ENCODE data around the gene SGSM1.
A peak's percentile ranks its signal among the peaks of the same experiment; 100 is the strongest.
"Not testable (repeated sequence)": the region's sequence is repeated elsewhere in the genome, so short reads cannot be mapped to it uniquely, and the experiment has no call there.

SGSM1 gene

GRCh38 chr22:24833881-24834495, 28.0 kb downstream of the SGSM1 start:
- DNase-seq (ENCODE audit: low spot score in 2 of 2): no peak
- H3K27ac Mint-ChIP-seq (ENCODE audit: low read depth): no peak overlapping the region
- H3K9me3 Mint-ChIP-seq: no peaks in the 10 kb centered on the region
- H3K4me1 Mint-ChIP-seq: no peaks in the 10 kb centered on the region
- no peak for ATAC-seq (replicated peaks; ENCODE audit: extremely low read depth, poor library complexity, severe bottlenecking)
- no peak overlapping the region for H3K4me3 Mint-ChIP-seq
- H3K36me3 Mint-ChIP-seq (ENCODE audit: insufficient read depth): no peaks in the 10 kb centered on the region
- H3K27me3 Mint-ChIP-seq: no peaks in the 10 kb centered on the region

GRCh38 chr22:24834845-24835570, 29.0 kb downstream of the SGSM1 start:
- Mint-ChIP-seq H3K27ac (ENCODE audit: low read depth) (no peak overlapping the region), H3K4me3 (no peak overlapping the region), H3K27me3 (no peaks in the 10 kb centered on the region), H3K4me1 (no peaks in the 10 kb centered on the region), H3K36me3 (ENCODE audit: insufficient read depth) (no peaks in the 10 kb centered on the region), H3K9me3 (no peaks in the 10 kb centered on the region)
- ATAC-seq (replicated peaks; ENCODE audit: extremely low read depth, poor library complexity, severe bottlenecking) (no peak), DNase-seq (ENCODE audit: low spot score in 2 of 2) (no peak)

DNA sequence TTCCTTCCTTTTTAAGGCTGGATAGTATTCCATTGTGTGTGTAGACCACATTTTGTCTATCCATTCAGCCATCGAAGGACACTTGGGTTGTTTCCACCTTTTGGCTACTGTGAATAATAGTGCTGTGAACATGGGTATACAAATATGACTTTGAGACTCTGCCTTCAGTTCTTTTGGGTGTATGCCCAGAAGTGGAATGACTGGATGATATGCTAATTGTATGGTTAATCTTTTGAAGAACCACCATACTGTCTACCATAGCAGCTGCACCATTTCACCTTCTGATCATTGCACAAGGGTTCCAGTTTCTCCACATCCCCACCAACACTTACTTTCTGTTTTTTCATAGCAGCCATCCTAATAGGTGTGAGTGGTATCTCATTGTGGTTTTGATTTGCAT, 30.3 kb downstream of the SGSM1 start:
- Mint-ChIP-seq H3K9me3 (no peaks in the 10 kb centered on the region), H3K4me3 (no peak overlapping the region), H3K27me3 (no peaks in the 10 kb centered on the region), H3K4me1 (no peaks in the 10 kb centered on the region), H3K27ac (ENCODE audit: low read depth) (no peak overlapping the region), H3K36me3 (ENCODE audit: insufficient read depth) (no peaks in the 10 kb centered on the region)
- no peak for DNase-seq (ENCODE audit: low spot score in 2 of 2)
- no peak for ATAC-seq (replicated peaks; ENCODE audit: extremely low read depth, poor library complexity, severe bottlenecking)

GRCh38 chr22:24837517-24837916, 31.5 kb downstream of the SGSM1 start:
- H3K27me3 Mint-ChIP-seq; DNase-seq (ENCODE audit: low spot score in 2 of 2); H3K4me1 Mint-ChIP-seq; H3K9me3 Mint-ChIP-seq; H3K4me3 Mint-ChIP-seq; H3K36me3 Mint-ChIP-seq (ENCODE audit: insufficient read depth); H3K27ac Mint-ChIP-seq (ENCODE audit: low read depth); ATAC-seq (replicated peaks; ENCODE audit: extremely low read depth, poor library complexity, severe bottlenecking): not testable (repeated sequence)

- H3K4me1 Mint-ChIP-seq: peaks cover 27% of the 10 kb centered on the region
Measured at GRCh38 chr22:24841261-24841660, 35.2 kb downstream of the SGSM1 start.

GRCh38 chr22:24843048-24843447, 37.0 kb downstream of the SGSM1 start:
- Mint-ChIP-seq H3K4me3 (no peak overlapping the region), H3K4me1 (peaks cover 27% of the 10 kb centered on the region), H3K36me3 (ENCODE audit: insufficient read depth) (no peaks in the 10 kb centered on the region), H3K27me3 (no peaks in the 10 kb centered on the region), H3K9me3 (no peaks in the 10 kb centered on the region), H3K27ac (ENCODE audit: low read depth) (no peak overlapping the region)
- DNase-seq (ENCODE audit: low spot score in 2 of 2) (no peak), ATAC-seq (replicated peaks; ENCODE audit: extremely low read depth, poor library complexity, severe bottlenecking) (no peak)

More at GRCh38 chr22:24841261-24841660, 35.2 kb downstream of the SGSM1 start:
- DNase-seq (ENCODE audit: low spot score in 2 of 2) (no peak), ATAC-seq (replicated peaks; ENCODE audit: extremely low read depth, poor library complexity, severe bottlenecking) (no peak)
- Mint-ChIP-seq H3K36me3 (ENCODE audit: insufficient read depth) (no peaks in the 10 kb centered on the region), H3K4me3 (no peak overlapping the region), H3K27me3 (no peaks in the 10 kb centered on the region), H3K9me3 (no peaks in the 10 kb centered on the region), H3K27ac (ENCODE audit: low read depth) (no peak overlapping the region)

DNA sequence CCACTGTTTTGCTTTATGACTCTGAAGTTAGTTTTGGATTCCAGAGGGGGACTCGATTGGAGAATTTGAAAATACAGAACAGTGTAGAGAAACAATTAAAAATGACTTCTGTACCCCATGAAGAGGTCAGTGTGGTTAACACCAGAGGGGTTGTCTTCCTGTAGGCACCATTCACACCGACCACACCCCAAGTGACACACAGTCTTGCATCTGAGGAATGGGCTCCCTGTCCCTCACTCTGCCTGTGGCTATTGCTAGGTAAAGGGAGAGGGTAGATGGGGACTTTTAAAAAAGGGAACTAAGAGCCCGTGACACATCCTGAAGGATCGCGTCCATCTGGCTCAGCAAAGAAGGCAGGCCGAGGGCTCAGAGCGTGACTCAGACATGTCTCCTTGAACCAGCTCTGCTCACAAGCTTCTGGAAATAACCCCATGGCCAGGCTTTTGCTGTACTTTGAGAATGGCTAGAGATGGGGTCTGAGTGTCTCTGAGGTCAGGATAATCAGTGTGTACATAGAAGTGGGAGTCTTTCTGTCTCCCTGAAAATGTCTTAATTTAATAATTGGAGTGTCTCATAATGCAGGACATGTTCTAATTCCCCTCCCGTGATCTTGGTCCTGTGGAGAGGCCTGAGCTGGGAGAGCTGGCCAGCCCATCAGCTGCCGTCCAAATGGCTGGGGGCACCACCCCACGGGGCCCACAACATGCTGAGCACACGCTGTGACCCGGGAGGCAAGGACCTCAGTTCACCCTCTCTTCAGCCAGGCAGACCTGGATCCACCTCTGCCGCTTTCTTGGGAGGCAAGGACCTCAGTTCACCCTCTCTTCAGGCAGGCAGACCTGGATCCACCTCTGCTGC, 39.3 kb downstream of the SGSM1 start:
- Mint-ChIP-seq H3K4me3 (peak overlapping the region; percentile 58), H3K9me3 (no peaks in the 10 kb centered on the region), H3K4me1 (peaks cover 30% of the 10 kb centered on the region), H3K27me3 (no peaks in the 10 kb centered on the region), H3K36me3 (ENCODE audit: insufficient read depth) (no peaks in the 10 kb centered on the region), H3K27ac (ENCODE audit: low read depth) (peak overlapping the region; percentile 93)
- DNase-seq (ENCODE audit: low spot score in 2 of 2): no peak
- ATAC-seq (replicated peaks; ENCODE audit: extremely low read depth, poor library complexity, severe bottlenecking): peak; percentile 43

GRCh38 chr22:24847490-24847889, 41.5 kb downstream of the SGSM1 start:
- no peak for DNase-seq (ENCODE audit: low spot score in 2 of 2)
- Mint-ChIP-seq H3K9me3 (no peaks in the 10 kb centered on the region), H3K36me3 (ENCODE audit: insufficient read depth) (no peaks in the 10 kb centered on the region), H3K4me3 (no peak overlapping the region), H3K27me3 (no peaks in the 10 kb centered on the region), H3K27ac (ENCODE audit: low read depth) (no peak overlapping the region), H3K4me1 (peaks cover 34% of the 10 kb centered on the region)
- no peak for ATAC-seq (replicated peaks; ENCODE audit: extremely low read depth, poor library complexity, severe bottlenecking)

DNA sequence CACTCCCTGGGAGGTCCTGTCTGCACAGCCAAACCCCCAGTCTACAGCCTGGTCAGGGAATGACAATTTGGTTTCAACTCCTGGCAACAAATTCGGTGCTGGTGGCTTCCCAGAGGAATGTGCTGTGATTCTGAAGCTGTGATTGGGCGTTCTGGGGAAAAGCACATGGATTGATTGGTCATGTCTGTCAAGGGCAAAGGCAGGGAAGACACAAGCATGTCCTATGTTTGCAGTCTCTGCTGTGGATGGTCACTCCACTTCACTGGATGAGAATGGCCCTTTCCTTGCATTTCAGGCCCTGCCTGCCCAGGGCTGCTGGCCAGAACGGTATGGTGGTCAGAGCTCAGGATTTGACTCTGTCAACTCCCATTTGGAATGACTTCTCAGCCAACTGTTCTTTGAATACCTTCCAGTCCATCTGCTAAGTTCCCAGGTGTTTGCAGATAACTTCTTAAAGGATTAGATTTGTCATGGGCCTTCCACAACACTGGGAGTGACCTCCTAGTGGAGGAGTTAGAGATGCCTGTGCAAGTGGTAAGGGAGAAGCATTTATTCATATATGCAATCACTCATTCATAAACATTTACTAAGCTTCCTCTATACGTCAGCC, 42.7 kb downstream of the SGSM1 start:
- no peak overlapping the region for H3K27ac Mint-ChIP-seq (ENCODE audit: low read depth)
- no peaks in the 10 kb centered on the region for H3K36me3 Mint-ChIP-seq (ENCODE audit: insufficient read depth)
- no peak for DNase-seq (ENCODE audit: low spot score in 2 of 2)
- no peaks in the 10 kb centered on the region for H3K9me3 Mint-ChIP-seq
- H3K4me1 Mint-ChIP-seq: peaks cover 32% of the 10 kb centered on the region
- ATAC-seq (replicated peaks; ENCODE audit: extremely low read depth, poor library complexity, severe bottlenecking): no peak
- no peaks in the 10 kb centered on the region for H3K27me3 Mint-ChIP-seq
- H3K4me3 Mint-ChIP-seq: no peak overlapping the region

DNA sequence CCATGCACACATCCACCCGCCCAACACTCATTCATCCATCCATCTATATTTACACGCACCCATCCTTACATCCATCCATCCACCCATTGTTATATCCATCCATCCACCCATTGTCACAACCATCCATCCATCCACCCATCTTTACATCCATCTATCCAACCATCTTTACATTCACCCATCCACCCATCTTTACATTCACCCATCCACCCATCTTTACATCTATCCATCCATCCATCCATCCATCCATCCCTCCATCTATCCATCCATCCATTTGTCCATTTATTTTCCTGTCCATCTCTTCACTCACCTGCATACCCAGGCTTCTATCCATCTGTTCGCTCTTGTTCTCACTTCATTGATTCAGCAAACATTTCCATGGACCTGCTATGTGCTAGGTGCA, 49.8 kb downstream of the SGSM1 start:
- Mint-ChIP-seq H3K4me3 (no peak overlapping the region), H3K9me3 (no peaks in the 10 kb centered on the region), H3K36me3 (ENCODE audit: insufficient read depth) (peaks cover 3% of the 10 kb centered on the region), H3K4me1 (no peaks in the 10 kb centered on the region), H3K27me3 (no peaks in the 10 kb centered on the region), H3K27ac (ENCODE audit: low read depth) (no peak overlapping the region)
- ATAC-seq (replicated peaks; ENCODE audit: extremely low read depth, poor library complexity, severe bottlenecking) (no peak), DNase-seq (ENCODE audit: low spot score in 2 of 2) (no peak)

- H3K4me3 Mint-ChIP-seq: no peak overlapping the region
- ATAC-seq (replicated peaks; ENCODE audit: extremely low read depth, poor library complexity, severe bottlenecking): no peak
- H3K36me3 Mint-ChIP-seq (ENCODE audit: insufficient read depth): peaks cover 3% of the 10 kb centered on the region
- no peaks in the 10 kb centered on the region for H3K4me1 Mint-ChIP-seq
- no peaks in the 10 kb centered on the region for H3K9me3 Mint-ChIP-seq
- H3K27ac Mint-ChIP-seq (ENCODE audit: low read depth): no peak overlapping the region
- H3K27me3 Mint-ChIP-seq: no peaks in the 10 kb centered on the region
- no peak for DNase-seq (ENCODE audit: low spot score in 2 of 2)
Measured at GRCh38 chr22:24857576-24857975, 51.6 kb downstream of the SGSM1 start.

GRCh38 chr22:24859587-24859986, 53.6 kb downstream of the SGSM1 start:
- no peak for ATAC-seq (replicated peaks; ENCODE audit: extremely low read depth, poor library complexity, severe bottlenecking)
- Mint-ChIP-seq H3K4me3 (no peak overlapping the region), H3K27ac (ENCODE audit: low read depth) (no peak overlapping the region), H3K36me3 (ENCODE audit: insufficient read depth) (peaks cover 3% of the 10 kb centered on the region), H3K9me3 (no peaks in the 10 kb centered on the region), H3K4me1 (no peaks in the 10 kb centered on the region), H3K27me3 (peaks cover 15% of the 10 kb centered on the region)
- DNase-seq (ENCODE audit: low spot score in 2 of 2): no peak
